Measurements from ENCODE around the gene STAB1. TPM values are rescaled to one million over a fixed set of nuclear protein-coding genes. Genes with fewer than 3 reads are reported as not detected.

The STAB1 gene
- total and polyA plus RNA-seq, 12 donors = 30.8 to 1,593 (median 466) TPM

DNA sequence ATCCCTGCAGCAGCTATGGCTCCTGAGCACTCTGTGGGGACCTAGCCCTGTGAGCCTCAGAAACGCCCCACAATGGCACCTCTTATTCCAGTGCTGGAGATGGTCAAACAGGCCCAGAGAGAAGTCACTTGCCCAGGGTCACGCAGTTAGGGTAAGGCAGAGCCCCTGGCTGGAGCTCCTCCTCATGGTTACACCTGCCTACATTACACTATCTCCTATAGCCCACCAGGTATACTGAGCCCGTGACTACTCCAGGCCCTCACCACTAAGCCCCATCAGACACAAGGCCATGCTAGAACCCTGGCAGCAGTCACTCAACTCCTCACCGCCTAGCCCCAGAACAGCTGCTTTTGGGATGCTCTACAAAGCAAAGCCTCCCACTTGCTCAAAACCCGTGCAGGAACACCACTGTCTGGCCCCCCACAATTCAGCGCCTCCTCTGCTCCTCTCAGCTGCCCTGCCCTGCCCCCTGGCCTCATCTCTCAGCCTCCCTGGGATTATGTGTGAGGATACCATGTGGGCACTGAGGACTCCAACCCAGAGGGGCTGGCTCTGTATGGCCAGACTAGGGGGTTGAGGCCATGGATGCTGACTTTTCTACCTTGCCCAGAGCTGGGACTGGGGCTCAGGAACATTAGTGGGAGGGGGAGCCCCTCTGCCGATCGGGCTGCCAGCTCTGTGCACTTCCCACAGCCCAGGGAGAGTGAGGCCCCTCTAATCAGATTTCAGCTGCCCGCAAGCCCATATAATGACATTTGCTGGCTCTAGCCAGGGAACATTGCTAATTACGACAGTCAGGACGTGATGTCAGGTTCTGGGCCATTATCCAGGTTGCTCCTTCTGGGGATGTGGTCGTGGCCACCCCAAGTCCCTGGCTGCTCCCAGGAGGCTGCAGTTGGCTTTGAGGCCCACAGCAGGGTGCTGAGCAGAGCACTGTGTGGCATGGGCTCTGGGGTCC lies 34.5 kb downstream of the STAB1 start:
- 54 to 80% (median 63%) methylated on average over 4 to 12 of the region's 12 CpGs for WGBS, 4 donors
- Histone ChIP-seq H3K4me1 (replicated peaks in 1 of 2) (peaks cover 49 to 74% of the 10 kb centered on the region in 2 donors), H3K27ac (peak overlapping the region in 4 of 5 donors; percentile 41 to 86 (median 73)), H3K4me3 (no peak overlapping the region), H3K27me3 (no peaks in the 10 kb centered on the region), H3K36me3 (replicated peaks in 1 of 2) (peaks cover 0 to 26% of the 10 kb centered on the region in 2 donors), H3K9me3 (replicated peaks in 1 of 3) (no peaks in the 10 kb centered on the region)
- intact Hi-C loops (cut with DNase I) = loop anchor here in 1 of 2 donors (5.0 to 10.0 kb wide), 2 partner anchors 57 to 155 kb away; partner anchors contain the start of genes GNL3 and PBRM1
- TF ChIP-seq, protein P1, sequence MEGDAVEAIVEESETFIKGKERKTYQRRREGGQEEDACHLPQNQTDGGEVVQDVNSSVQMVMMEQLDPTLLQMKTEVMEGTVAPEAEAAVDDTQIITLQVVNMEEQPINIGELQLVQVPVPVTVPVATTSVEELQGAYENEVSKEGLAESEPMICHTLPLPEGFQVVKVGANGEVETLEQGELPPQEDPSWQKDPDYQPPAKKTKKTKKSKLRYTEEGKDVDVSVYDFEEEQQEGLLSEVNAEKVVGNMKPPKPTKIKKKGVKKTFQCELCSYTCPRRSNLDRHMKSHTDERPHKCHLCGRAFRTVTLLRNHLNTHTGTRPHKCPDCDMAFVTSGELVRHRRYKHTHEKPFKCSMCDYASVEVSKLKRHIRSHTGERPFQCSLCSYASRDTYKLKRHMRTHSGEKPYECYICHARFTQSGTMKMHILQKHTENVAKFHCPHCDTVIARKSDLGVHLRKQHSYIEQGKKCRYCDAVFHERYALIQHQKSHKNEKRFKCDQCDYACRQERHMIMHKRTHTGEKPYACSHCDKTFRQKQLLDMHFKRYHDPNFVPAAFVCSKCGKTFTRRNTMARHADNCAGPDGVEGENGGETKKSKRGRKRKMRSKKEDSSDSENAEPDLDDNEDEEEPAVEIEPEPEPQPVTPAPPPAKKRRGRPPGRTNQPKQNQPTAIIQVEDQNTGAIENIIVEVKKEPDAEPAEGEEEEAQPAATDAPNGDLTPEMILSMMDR (IDR thresholded peaks at IDR 0.05) = no peak
- peak; percentile 9 to 20 for TF ChIP-seq POLR2A (IDR thresholded peaks at IDR 0.05)
- peak; percentile 50 to 94 (median 59) for DNase-seq

- intact Hi-C loops (cut with DNase I) = loop anchor here in 1 of 2 donors (5.0 to 10.0 kb wide), 2 partner anchors 59 to 154 kb away; partner anchors contain the start of genes GNL3 and PBRM1
- H3K27me3 ChIP-seq = no peaks in the 10 kb centered on the region
- H3K4me1 ChIP-seq (replicated peaks in 1 of 2) = peaks cover 38 to 73% of the 10 kb centered on the region in 2 donors
- 68 to 91% (median 77%) methylated on average over 4 to 10 of the region's 10 CpGs for WGBS, 4 donors
- peak overlapping the region in 4 of 5 donors; percentile 13 to 84 (median 68) for H3K27ac ChIP-seq
- TF ChIP-seq POLR2A (IDR thresholded peaks at IDR 0.05) = peak in 1 of 2 donors; percentile 12
- TF ChIP-seq, protein P1 (IDR thresholded peaks at IDR 0.05) = no peak
- H3K9me3 ChIP-seq (replicated peaks in 1 of 3) = no peaks in the 10 kb centered on the region
- DNase-seq = peak in 5 of 7 donors; percentile 18 to 70 (median 26)
- H3K4me3 ChIP-seq = no peak overlapping the region
- peaks cover 0 to 23% of the 10 kb centered on the region in 2 donors for H3K36me3 ChIP-seq (replicated peaks in 1 of 2)
Measured at GRCh38 chr3:52530918-52531826, 36.0 kb downstream of the STAB1 start.

DNA sequence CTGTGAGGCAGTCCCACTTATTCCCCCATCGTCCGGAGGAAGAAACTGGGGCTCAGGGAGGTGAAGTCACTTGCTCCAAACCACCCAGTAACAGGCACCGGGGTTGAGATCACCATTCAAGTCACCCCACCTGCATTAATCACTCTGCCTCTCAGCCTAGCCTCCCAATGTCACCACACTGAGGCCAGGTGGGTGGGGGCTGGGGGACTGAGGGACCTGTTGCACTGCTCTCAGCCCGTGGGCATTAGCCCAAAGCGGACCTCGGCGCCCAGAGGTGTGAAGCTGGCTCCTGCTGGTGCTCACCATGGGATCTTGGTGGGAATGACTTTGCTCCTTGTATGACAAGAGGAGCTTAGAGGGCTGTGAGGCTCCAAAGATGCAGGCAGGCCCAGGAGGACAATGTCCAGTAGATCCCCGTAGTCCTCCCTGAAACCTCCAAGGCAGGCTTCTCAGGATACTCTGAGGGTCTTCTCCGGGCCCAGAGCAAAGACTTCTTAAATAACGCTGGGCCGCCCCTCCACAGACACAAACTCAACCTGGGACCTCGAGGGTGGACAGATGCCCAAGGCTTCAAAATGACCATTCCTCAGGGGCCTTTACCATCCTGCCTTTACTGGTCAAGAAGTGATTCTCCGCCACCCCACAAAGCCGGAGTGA lies 36.9 kb downstream of the STAB1 start:
- TF ChIP-seq POLR2A (IDR thresholded peaks at IDR 0.05) = no peak
- TF ChIP-seq, protein P1 (IDR thresholded peaks at IDR 0.05) = no peak
- peak in 6 of 7 donors; percentile 28 to 68 (median 34) for DNase-seq
- H3K27me3 ChIP-seq = no peaks in the 10 kb centered on the region
- intact Hi-C loops (cut with DNase I) = loop anchor here in 1 of 2 donors (5.0 to 10.0 kb wide), 2 partner anchors 60 to 153 kb away; partner anchors contain the start of genes GNL3 and PBRM1
- 66 to 85% (median 83%) methylated on average over 8 to 14 of the region's 14 CpGs for WGBS, 4 donors
- no peaks in the 10 kb centered on the region for H3K9me3 ChIP-seq (replicated peaks in 1 of 3)
- H3K36me3 ChIP-seq (replicated peaks in 1 of 2) = peaks cover 0 to 22% of the 10 kb centered on the region in 2 donors
- peak overlapping the region in 1 of 4 donors; percentile 92 for H3K4me3 ChIP-seq
- peak overlapping the region in 3 of 5 donors; percentile 3 to 84 (median 75) for H3K27ac ChIP-seq
- H3K4me1 ChIP-seq (replicated peaks in 1 of 2) = peaks cover 34 to 65% of the 10 kb centered on the region in 2 donors
